IMR-90 (cell line): Measurements from ENCODE around the gene ST8SIA4. TPM values are rescaled to one million over a fixed set of nuclear protein-coding genes. Genes with fewer than 3 reads are reported as not detected.

ENCODE experiments used
- ATAC-seq: fragments of 200-7000 bp; cut with Tn5 transposase; 2 replicates; pipeline ENCODE4 v1.9.1; 2020; ENCODE audit warnings: low read depth, mild to moderate bottlenecking, moderate library complexity
- BruUV-seq: library from RNA; stranded (reverse); fragments of 400-500 nt; replicated peaks from 2 replicates; lab custom pipeline; 2021; lab: Mats Ljungman, UMichigan
- CTCF ChIA-PET: fragments of 300-600 bp; formaldehyde crosslinking; extraction: SDS; loops from one replicate; lab custom pipeline; 2021; ENCODE audit warnings: antibody characterized with exemption; lab: Yijun Ruan, JAX
- POLR2A ChIA-PET: fragments of 300-600 bp; sonication (Branson Sonifier 250); formaldehyde crosslinking; loops from one replicate; lab custom pipeline; 2022; ENCODE audit warnings: antibody characterized with exemption; ENCODE audit not compliant: unreplicated experiment; lab: Charles Lee
- DNase-seq: peaks from one replicate; pipeline ENCODE4 v3.0.0; 2013
- H2AFZ ChIP-seq: replicated peaks from 2 replicates; pipeline ENCODE3; 2013; ENCODE audit warnings: low read length, mild to moderate bottlenecking; ENCODE audit not compliant: poor library complexity
- H2AK5ac ChIP-seq: 2 replicates; pipeline ENCODE4 v1.6.1; 2013; ENCODE audit warnings: low read depth, low read length, inconsistent platforms
- H2AK9ac ChIP-seq: replicated peaks from 2 replicates; pipeline ENCODE3; 2013; ENCODE audit warnings: mild to moderate bottlenecking, low read depth, low read length, moderate library complexity; ENCODE audit not compliant: poor library complexity
- H2BK120ac ChIP-seq: 2 replicates; pipeline ENCODE4 v1.6.1; 2013; ENCODE audit warnings: low read depth, low read length, inconsistent platforms
- H2BK15ac ChIP-seq: 3 replicates; pipeline ENCODE4 v1.6.1; 2013; ENCODE audit warnings: low read depth, low read length, inconsistent platforms
- H2BK20ac ChIP-seq: 2 replicates; pipeline ENCODE4 v1.6.1; 2013; ENCODE audit warnings: low read depth, mild to moderate bottlenecking, inconsistent platforms, low read length, moderate library complexity
- H2BK5ac ChIP-seq: 2 replicates; pipeline ENCODE4 v1.6.1; 2013; ENCODE audit warnings: mild to moderate bottlenecking, low read depth, low read length, inconsistent platforms; ENCODE audit not compliant: poor library complexity, severe bottlenecking
- H3K14ac ChIP-seq: replicated peaks from 2 replicates; pipeline ENCODE4 v1.6.1; 2013; ENCODE audit warnings: low read depth, low read length, inconsistent platforms
- H3K18ac ChIP-seq: 2 replicates; pipeline ENCODE4 v1.6.1; 2013; ENCODE audit warnings: low read depth, low read length, control low read depth
- H3K23ac ChIP-seq: 2 replicates; pipeline ENCODE4 v1.6.1; 2013; ENCODE audit warnings: low read depth, low read length, inconsistent platforms
- H3K27ac ChIP-seq: 2 replicates; pipeline ENCODE4 v1.5.1; 2013; ENCODE audit warnings: mild to moderate bottlenecking, control low read depth, low read length; ENCODE audit not compliant: insufficient read depth
- H3K27me3 ChIP-seq: 2 replicates; pipeline ENCODE4 v1.6.1; 2013; ENCODE audit warnings: low read length; ENCODE audit not compliant: control insufficient read depth, insufficient read depth
- H3K36me3 ChIP-seq: 2 replicates; pipeline ENCODE4 v1.6.1; 2013; ENCODE audit warnings: low read length, mixed read lengths; ENCODE audit not compliant: control insufficient read depth, insufficient read depth
- H3K4ac ChIP-seq: 2 replicates; pipeline ENCODE4 v1.6.1; 2013; ENCODE audit warnings: low read depth, low read length, inconsistent platforms
- H3K4me1 ChIP-seq: 2 replicates; pipeline ENCODE4 v1.6.1; 2013; ENCODE audit warnings: low read length, mixed read lengths; ENCODE audit not compliant: control insufficient read depth, insufficient read depth
- H3K4me2 ChIP-seq: 2 replicates; pipeline ENCODE4 v1.6.1; 2013; ENCODE audit warnings: low read depth, mild to moderate bottlenecking, control low read depth, low read length, moderate library complexity
- H3K4me3 ChIP-seq: 2 replicates; pipeline ENCODE4 v1.5.1; 2013; ENCODE audit warnings: low read depth, mild to moderate bottlenecking, control low read depth, low read length, moderate library complexity; ENCODE audit not compliant: insufficient read depth
- H3K56ac ChIP-seq: 2 replicates; pipeline ENCODE4 v1.6.1; 2013; ENCODE audit warnings: low read length, inconsistent platforms; ENCODE audit not compliant: insufficient read depth; ENCODE audit errors: extremely low read depth
- H3K79me1 ChIP-seq, 2 experiments: 2 replicates each; pipeline ENCODE4 v1.6.1; 2013; ENCODE audit warnings: low read length in 2 of 2, inconsistent platforms in 1 of 2, low read depth in 1 of 2
- H3K9ac ChIP-seq: 2 replicates; pipeline ENCODE4 v1.6.1; 2013; ENCODE audit warnings: low read depth, low read length, control low read depth
- H3K9me1 ChIP-seq: 2 replicates; pipeline ENCODE4 v1.6.1; 2013; ENCODE audit warnings: low read length, inconsistent platforms; ENCODE audit not compliant: insufficient read depth
- H3K9me3 ChIP-seq: 2 replicates; pipeline ENCODE4 v1.6.1; 2013; ENCODE audit warnings: low read length; ENCODE audit not compliant: control insufficient read depth, insufficient read depth
- H4K20me1 ChIP-seq: 2 replicates; pipeline ENCODE4 v1.6.1; 2013; ENCODE audit warnings: low read length, inconsistent platforms; ENCODE audit not compliant: insufficient read depth
- H4K5ac ChIP-seq: 2 replicates; pipeline ENCODE4 v1.6.1; 2013; ENCODE audit warnings: mild to moderate bottlenecking, low read depth, low read length, control low read depth
- H4K8ac ChIP-seq, 2 experiments: 2 replicates each; pipeline ENCODE4 v1.6.1; 2013; ENCODE audit warnings: low read depth in 2 of 2, low read length in 2 of 2, control low read depth in 1 of 2, inconsistent platforms in 1 of 2
- H4K91ac ChIP-seq: 2 replicates; pipeline ENCODE4 v1.6.1; 2013; ENCODE audit warnings: low read depth, low read length, inconsistent platforms; ENCODE audit not compliant: insufficient read depth
- BHLHE40 ChIP-seq: fragments of 150-350 bp; IDR thresholded peaks from 2 replicates; pipeline ENCODE4 v1.6.1; 2016; ENCODE audit warnings: mild to moderate bottlenecking, low read depth, low read length
- CEBPB ChIP-seq: IDR thresholded peaks from 2 replicates; pipeline ENCODE4 v1.6.1; 2012; ENCODE audit warnings: low read depth, low read length, improper control_type of control experiment
- CHD1 ChIP-seq: IDR thresholded peaks from 2 replicates; pipeline ENCODE4 v1.6.1; 2012; ENCODE audit warnings: low read depth, low read length, improper control_type of control experiment
- FOS ChIP-seq: fragments of 150-350 bp; IDR thresholded peaks from 2 replicates; pipeline ENCODE4 v1.6.1; 2016; ENCODE audit warnings: low read depth, low read length
- MAFK ChIP-seq: IDR thresholded peaks from 2 replicates; pipeline ENCODE4 v1.6.1; 2012; ENCODE audit warnings: low read depth, low read length, improper control_type of control experiment
- MAZ ChIP-seq: IDR thresholded peaks from 2 replicates; pipeline ENCODE4 v1.6.1; 2012; ENCODE audit warnings: low read depth, mild to moderate bottlenecking, low read length, improper control_type of control experiment, moderate library complexity, borderline replicate concordance
- MXI1 ChIP-seq: IDR thresholded peaks from 2 replicates; pipeline ENCODE4 v1.6.1; 2012; ENCODE audit warnings: low read depth, mild to moderate bottlenecking, low read length, moderate library complexity, borderline replicate concordance
- NFE2L2 ChIP-seq: fragments of 150-350 bp; IDR thresholded peaks from 2 replicates; pipeline ENCODE4 v1.6.1; 2016; ENCODE audit warnings: low read depth, mild to moderate bottlenecking, low read length
- POLR2A ChIP-seq: IDR thresholded peaks from 2 replicates; pipeline ENCODE4 v1.6.1; 2012; ENCODE audit warnings: mild to moderate bottlenecking, low read depth, low read length
- RAD21 ChIP-seq: IDR thresholded peaks from 2 replicates; pipeline ENCODE4 v1.6.1; 2012; ENCODE audit warnings: low read length, improper control_type of control experiment
- RCOR1 ChIP-seq: IDR thresholded peaks from 2 replicates; pipeline ENCODE4 v1.6.1; 2012; ENCODE audit warnings: mild to moderate bottlenecking, low read length, improper control_type of control experiment; ENCODE audit not compliant: insufficient replicate concordance
- RFX5 ChIP-seq: IDR thresholded peaks from 2 replicates; pipeline ENCODE4 v1.8.0; 2012; ENCODE audit warnings: low read depth, mild to moderate bottlenecking, low read length, moderate library complexity
- SMC3 ChIP-seq: fragments of 150-350 bp; IDR thresholded peaks from 2 replicates; pipeline ENCODE4 v1.6.1; 2016; ENCODE audit warnings: low read depth, mild to moderate bottlenecking, antibody characterized with exemption, low read length, moderate library complexity
- WGBS, 2 experiments: methylation state at CpG; one replicate each; pipeline versions ENCODE4 v1.1.5 to v1.1.7; 2013; ENCODE audit warnings: missing lambda C conversion rate in 2 of 2; ENCODE audit not compliant: insufficient read length in 1 of 2; ENCODE audit errors: extremely low coverage in 2 of 2; 5-methylcytosine and 5-hydroxymethylcytosine counted together
- dilution Hi-C: fragments of 300-500 bp; cut with HindIII; formaldehyde crosslinking; loops from one replicate; pipeline ENCODE4 v1.14.3; 2018; ENCODE audit warnings: low sequenced_read_pairs; ENCODE audit not compliant: unreplicated experiment
- in situ Hi-C: fragments of 300-500 bp; cut with MboI; formaldehyde crosslinking; loops from 3 replicates; pipeline ENCODE4 v1.14.3; 2019; ENCODE audit warnings: low sequenced_read_pairs, inconsistent platforms, mixed read lengths
- intact Hi-C: fragments of 100-400 bp; cut with micrococcal nuclease; formaldehyde crosslinking; loops from 2 replicates; pipeline ENCODE4 v1.10.0; 2022
- polyA plus RNA-seq, 3 experiments: library from polyadenylated mRNA; depleted of rRNA; stranded (reverse); fragments of >200 nt; gene quantifications; 2 replicates each; pipeline ENCODE4 v1.2.3, GENCODE V29; 2012; ENCODE audit warnings: low replicate concordance in 1 of 3
- total RNA-seq: library from RNA; depleted of rRNA; stranded (reverse); fragments of >200 nt; gene quantifications from 2 replicates; pipeline ENCODE4 v1.2.3, GENCODE V29; 2012
- TF ChIP-seq, protein P1 (sequence below): fragments of 150-350 bp; IDR thresholded peaks from 2 replicates; pipeline ENCODE4 v1.6.1; 2017; ENCODE audit warnings: mild to moderate bottlenecking, antibody characterized with exemption, low read length, low read depth
- TF ChIP-seq, protein P2 (sequence below): fragments of 150-350 bp; IDR thresholded peaks from 2 replicates; pipeline ENCODE4 v1.6.1; 2016; ENCODE audit warnings: low read depth, mild to moderate bottlenecking, low read length, moderate library complexity, borderline replicate concordance
- TF ChIP-seq, protein P3 (sequence below): conservative IDR thresholded peaks from 2 replicates; pipeline ENCODE4 v1.5.1; 2012; ENCODE audit warnings: mild to moderate bottlenecking, low read depth, low read length, improper control_type of control experiment

The ST8SIA4 gene
- total and polyA plus RNA-seq, 2 of the 4 experiments (the other 2 are of a cell fraction) = 0.02 to 0.18 TPM

DNA sequence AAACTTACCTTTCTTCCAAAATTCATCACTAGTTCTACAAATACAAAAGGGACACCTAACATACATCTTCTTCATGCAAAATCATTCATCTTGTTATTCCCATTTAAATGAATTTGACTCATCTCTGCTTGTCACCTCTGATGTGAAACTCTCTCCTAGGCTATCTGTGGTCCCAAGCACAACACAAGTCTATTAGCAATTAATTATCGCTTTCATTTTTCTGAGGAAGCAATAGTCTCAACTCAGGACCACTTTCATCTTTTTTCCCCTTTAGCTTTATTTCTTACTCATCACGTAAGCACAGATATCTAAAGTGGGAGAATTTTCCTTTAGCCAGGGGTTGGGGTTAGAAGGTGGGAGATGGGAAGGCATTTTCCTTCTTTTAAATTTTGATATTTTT, 131.9 kb downstream of the ST8SIA4 start:
- Histone ChIP-seq H3K4ac (no peak overlapping the region), H3K4me2 (no peak overlapping the region), H3K27ac (no peak overlapping the region), H2BK120ac (no peak overlapping the region), H2AK5ac (no peak overlapping the region), H3K36me3 (no peaks in the 10 kb centered on the region), H3K4me3 (no peak overlapping the region), H4K91ac (no peak overlapping the region), H2AFZ (no peak overlapping the region), H3K9ac (no peak overlapping the region), H3K9me1 (no peaks in the 10 kb centered on the region), H4K8ac (no peak overlapping the region), H3K9me3 (no peaks in the 10 kb centered on the region), H2AK9ac (no peak overlapping the region), H3K56ac (no peak overlapping the region), H3K79me1 (no peaks in the 10 kb centered on the region), H2BK5ac (no peak overlapping the region), H3K4me1 (no peaks in the 10 kb centered on the region), H3K23ac (no peak overlapping the region), H3K18ac (no peak overlapping the region), H4K20me1 (no peaks in the 10 kb centered on the region), H2BK15ac (no peak overlapping the region), H4K5ac (no peak overlapping the region), H3K27me3 (no peaks in the 10 kb centered on the region), H2BK20ac (no peak overlapping the region), H3K14ac (no peak overlapping the region)
- dilution Hi-C loops = no loop called here
- TF ChIP-seq, protein P1, sequence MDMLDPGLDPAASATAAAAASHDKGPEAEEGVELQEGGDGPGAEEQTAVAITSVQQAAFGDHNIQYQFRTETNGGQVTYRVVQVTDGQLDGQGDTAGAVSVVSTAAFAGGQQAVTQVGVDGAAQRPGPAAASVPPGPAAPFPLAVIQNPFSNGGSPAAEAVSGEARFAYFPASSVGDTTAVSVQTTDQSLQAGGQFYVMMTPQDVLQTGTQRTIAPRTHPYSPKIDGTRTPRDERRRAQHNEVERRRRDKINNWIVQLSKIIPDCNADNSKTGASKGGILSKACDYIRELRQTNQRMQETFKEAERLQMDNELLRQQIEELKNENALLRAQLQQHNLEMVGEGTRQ = no peak
- no peak for TF ChIP-seq CHD1
- TF ChIP-seq POLR2A = no peak
- TF ChIP-seq RCOR1 = no peak
- TF ChIP-seq BHLHE40 = no peak
- TF ChIP-seq RFX5 = no peak
- no peak for TF ChIP-seq MAZ
- TF ChIP-seq, protein P2, sequence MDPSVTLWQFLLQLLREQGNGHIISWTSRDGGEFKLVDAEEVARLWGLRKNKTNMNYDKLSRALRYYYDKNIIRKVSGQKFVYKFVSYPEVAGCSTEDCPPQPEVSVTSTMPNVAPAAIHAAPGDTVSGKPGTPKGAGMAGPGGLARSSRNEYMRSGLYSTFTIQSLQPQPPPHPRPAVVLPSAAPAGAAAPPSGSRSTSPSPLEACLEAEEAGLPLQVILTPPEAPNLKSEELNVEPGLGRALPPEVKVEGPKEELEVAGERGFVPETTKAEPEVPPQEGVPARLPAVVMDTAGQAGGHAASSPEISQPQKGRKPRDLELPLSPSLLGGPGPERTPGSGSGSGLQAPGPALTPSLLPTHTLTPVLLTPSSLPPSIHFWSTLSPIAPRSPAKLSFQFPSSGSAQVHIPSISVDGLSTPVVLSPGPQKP = no peak
- no peak for TF ChIP-seq CEBPB
- TF ChIP-seq MXI1 = no peak
- no peak for TF ChIP-seq RAD21
- no peak for TF ChIP-seq MAFK
- no peak for TF ChIP-seq FOS
- no peak for TF ChIP-seq NFE2L2
- no peak for TF ChIP-seq SMC3
- TF ChIP-seq, protein P3, sequence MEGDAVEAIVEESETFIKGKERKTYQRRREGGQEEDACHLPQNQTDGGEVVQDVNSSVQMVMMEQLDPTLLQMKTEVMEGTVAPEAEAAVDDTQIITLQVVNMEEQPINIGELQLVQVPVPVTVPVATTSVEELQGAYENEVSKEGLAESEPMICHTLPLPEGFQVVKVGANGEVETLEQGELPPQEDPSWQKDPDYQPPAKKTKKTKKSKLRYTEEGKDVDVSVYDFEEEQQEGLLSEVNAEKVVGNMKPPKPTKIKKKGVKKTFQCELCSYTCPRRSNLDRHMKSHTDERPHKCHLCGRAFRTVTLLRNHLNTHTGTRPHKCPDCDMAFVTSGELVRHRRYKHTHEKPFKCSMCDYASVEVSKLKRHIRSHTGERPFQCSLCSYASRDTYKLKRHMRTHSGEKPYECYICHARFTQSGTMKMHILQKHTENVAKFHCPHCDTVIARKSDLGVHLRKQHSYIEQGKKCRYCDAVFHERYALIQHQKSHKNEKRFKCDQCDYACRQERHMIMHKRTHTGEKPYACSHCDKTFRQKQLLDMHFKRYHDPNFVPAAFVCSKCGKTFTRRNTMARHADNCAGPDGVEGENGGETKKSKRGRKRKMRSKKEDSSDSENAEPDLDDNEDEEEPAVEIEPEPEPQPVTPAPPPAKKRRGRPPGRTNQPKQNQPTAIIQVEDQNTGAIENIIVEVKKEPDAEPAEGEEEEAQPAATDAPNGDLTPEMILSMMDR = no peak
- intact Hi-C loops = no loop called here
- DNase-seq (no peak), ATAC-seq (no peak)
- ChIA-PET CTCF (no interaction called here), POLR2A (no interaction called here)
- WGBS, 2 experiments = no CpG with 5 or more reads among the region's 2 CpGs
- in situ Hi-C loops = no loop called here
- no TSS peak for BruUV-seq
